Chondrocyte (in vitro differentiated cells): ENCODE results near the gene PDZD4. TPM values are rescaled to one million over a fixed set of nuclear protein-coding genes. Genes with fewer than 3 reads are reported as not detected.

ENCODE experiments used
- DNase-seq: peaks from one replicate; pipeline ENCODE4 v3.0.0; 2021; ENCODE audit warnings: mixed read lengths, low spot score
- H3K27ac Mint-ChIP-seq: one replicate; pipeline ENCODE4 v1.8.0; 2021; ENCODE audit warnings: mild to moderate bottlenecking, moderate library complexity, mixed read lengths; ENCODE audit not compliant: unreplicated experiment
- H3K27me3 Mint-ChIP-seq: 2 replicates; pipeline ENCODE4 v1.8.0; 2021; ENCODE audit warnings: low read depth, mixed read lengths
- H3K36me3 Mint-ChIP-seq: 2 replicates; pipeline ENCODE4 v1.8.0; 2021; ENCODE audit warnings: low read depth, mixed read lengths
- H3K4me1 Mint-ChIP-seq: 2 replicates; pipeline ENCODE4 v1.8.0; 2021; ENCODE audit warnings: low read depth, mild to moderate bottlenecking, mixed read lengths
- H3K4me3 Mint-ChIP-seq: one replicate; pipeline ENCODE4 v1.8.0; 2021; ENCODE audit warnings: mild to moderate bottlenecking, moderate library complexity, mixed read lengths; ENCODE audit not compliant: unreplicated experiment
- H3K9me3 Mint-ChIP-seq: 2 replicates; pipeline ENCODE4 v1.8.0; 2021; ENCODE audit warnings: low read depth, mixed read lengths
- total RNA-seq: library from RNA; stranded (reverse); gene quantifications from 3 replicates; pipeline ENCODE4 v1.2.1, GENCODE V29; 2021
- TF ChIP-seq, protein P1 (sequence below): fragments of 200-600 bp; sonication (generic); IDR thresholded peaks from 2 replicates; pipeline ENCODE4 v1.5.0; 2021; ENCODE audit warnings: antibody characterized with exemption, mild to moderate bottlenecking, moderate library complexity

The PDZD4 gene
- total RNA-seq, 1 donor from 2014 or later, result 24.8 TPM

DNA sequence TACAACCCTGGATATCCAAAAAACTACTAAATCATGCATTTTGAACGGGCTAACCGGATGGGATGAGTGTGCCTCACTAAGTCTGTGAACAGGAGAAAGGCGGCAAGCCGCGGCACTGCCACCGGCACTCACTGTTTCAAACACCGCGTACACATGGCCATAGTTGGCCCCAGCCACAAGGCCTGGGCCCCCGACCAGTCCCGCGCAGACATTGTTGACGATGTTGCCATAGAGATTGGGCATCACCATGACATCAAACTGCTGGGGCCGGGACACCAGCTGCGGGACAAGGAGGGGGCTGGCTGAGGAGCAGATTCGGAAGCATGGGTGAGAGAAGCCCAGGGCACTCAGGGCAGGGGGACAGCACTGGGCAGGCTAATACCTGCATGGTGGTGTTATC, 43.7 kb downstream of the PDZD4 start:
- no peaks in the 10 kb centered on the region for H3K4me1 Mint-ChIP-seq
- no peak overlapping the region for H3K4me3 Mint-ChIP-seq
- H3K36me3 Mint-ChIP-seq, result peaks cover 5% of the 10 kb centered on the region

DNA sequence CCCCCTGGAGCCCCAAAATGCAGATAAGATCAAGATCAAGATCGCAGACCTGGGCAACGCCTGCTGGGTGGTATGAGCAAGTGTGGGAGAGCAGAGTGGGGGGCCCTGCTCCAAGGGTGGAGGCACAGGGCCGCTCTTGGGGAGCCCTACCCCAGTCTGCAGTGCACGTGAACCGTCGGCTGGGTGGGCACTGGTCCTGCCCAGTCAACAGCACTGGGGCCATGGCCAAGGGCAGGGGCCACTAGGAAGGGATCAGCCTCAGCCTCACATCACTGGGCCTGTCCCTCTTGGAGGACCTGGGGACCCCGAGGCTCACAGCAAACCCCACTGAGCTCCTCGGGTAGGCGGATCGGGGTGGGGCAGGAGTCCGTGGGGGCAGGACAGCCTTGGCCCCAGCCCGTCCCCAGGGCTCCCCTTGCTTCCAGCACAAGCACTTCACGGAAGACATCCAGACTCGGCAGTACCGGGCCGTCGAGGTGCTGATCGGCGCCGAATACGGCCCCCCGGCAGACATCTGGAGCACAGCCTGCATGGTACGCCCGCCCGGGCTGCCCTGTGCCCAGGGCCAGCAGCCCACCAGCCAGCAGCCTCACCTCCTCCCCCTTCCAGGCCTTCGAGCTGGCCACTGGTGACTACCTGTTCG, 45.9 kb downstream of the PDZD4 start:
- no peaks in the 10 kb centered on the region for H3K4me1 Mint-ChIP-seq
- no peak overlapping the region for H3K4me3 Mint-ChIP-seq
- TF ChIP-seq, protein P1, sequence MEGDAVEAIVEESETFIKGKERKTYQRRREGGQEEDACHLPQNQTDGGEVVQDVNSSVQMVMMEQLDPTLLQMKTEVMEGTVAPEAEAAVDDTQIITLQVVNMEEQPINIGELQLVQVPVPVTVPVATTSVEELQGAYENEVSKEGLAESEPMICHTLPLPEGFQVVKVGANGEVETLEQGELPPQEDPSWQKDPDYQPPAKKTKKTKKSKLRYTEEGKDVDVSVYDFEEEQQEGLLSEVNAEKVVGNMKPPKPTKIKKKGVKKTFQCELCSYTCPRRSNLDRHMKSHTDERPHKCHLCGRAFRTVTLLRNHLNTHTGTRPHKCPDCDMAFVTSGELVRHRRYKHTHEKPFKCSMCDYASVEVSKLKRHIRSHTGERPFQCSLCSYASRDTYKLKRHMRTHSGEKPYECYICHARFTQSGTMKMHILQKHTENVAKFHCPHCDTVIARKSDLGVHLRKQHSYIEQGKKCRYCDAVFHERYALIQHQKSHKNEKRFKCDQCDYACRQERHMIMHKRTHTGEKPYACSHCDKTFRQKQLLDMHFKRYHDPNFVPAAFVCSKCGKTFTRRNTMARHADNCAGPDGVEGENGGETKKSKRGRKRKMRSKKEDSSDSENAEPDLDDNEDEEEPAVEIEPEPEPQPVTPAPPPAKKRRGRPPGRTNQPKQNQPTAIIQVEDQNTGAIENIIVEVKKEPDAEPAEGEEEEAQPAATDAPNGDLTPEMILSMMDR, result no peak
- peaks cover 5% of the 10 kb centered on the region for H3K36me3 Mint-ChIP-seq
- no peak for DNase-seq
- peaks cover 5% of the 10 kb centered on the region for H3K9me3 Mint-ChIP-seq
- no peak overlapping the region for H3K27ac Mint-ChIP-seq
- H3K27me3 Mint-ChIP-seq, result no peaks in the 10 kb centered on the region

More for the DNA sequence above, 43.7 kb downstream of the PDZD4 start:
- DNase-seq, result no peak
- TF ChIP-seq, protein P1, result no peak
- no peak overlapping the region for H3K27ac Mint-ChIP-seq
- peaks cover 5% of the 10 kb centered on the region for H3K9me3 Mint-ChIP-seq
- no peaks in the 10 kb centered on the region for H3K27me3 Mint-ChIP-seq

DNA sequence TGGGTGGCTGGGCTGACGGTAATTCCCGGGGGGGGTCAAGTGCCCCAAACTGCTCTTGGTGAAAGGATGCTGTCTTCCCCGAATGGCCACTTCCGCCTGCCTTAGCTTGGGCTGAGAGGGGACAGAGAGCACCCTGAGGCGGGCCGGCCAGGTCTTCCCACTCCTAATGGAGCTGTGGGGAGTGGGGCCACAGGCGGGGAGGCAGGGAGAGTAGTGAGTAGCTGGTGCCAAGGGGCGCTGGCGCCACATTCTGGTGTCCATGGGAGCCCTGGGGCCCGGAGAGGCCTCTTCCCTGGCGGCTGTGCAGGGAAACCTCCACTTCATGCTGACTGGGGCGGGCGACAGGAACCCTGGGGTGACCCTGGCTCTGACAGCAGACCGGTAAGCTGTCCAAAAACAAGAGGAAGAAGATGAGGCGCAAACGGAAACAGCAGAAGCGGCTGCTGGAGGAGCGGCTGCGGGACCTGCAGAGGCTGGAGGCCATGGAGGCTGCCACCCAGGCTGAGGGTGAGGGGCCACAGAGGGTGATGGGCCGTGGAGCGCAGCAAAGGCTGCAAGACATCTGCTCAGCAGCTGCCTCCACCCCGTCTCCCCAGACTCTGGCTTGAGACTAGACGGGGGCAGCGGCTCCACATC, 46.8 kb downstream of the PDZD4 start:
- no peak overlapping the region for H3K4me3 Mint-ChIP-seq
- peaks cover 5% of the 10 kb centered on the region for H3K36me3 Mint-ChIP-seq
- H3K4me1 Mint-ChIP-seq, result no peaks in the 10 kb centered on the region
- TF ChIP-seq, protein P1, result no peak
- no peak overlapping the region for H3K27ac Mint-ChIP-seq
- no peak for DNase-seq
- H3K27me3 Mint-ChIP-seq, result no peaks in the 10 kb centered on the region
- H3K9me3 Mint-ChIP-seq, result peaks cover 2% of the 10 kb centered on the region

DNA sequence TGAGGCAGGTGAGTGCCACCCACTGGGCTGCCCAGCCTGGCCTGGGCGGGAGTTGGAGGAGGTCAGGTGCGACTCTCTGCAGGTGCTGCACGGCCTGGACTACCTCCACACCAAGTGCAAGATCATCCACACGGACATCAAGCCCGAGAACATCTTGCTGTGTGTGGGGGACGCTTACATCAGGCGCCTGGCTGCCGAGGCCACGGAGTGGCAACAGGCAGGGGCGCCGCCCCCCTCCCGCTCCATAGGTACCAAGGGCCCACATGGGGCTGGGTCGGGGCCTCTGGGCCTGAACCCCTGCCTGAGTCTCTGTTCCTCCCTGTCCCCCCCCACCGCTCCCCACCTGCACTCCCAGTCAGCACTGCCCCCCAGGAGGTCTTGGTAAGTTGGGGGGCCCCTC, 47.5 kb downstream of the PDZD4 start:
- peaks cover 2% of the 10 kb centered on the region for H3K9me3 Mint-ChIP-seq
- no peaks in the 10 kb centered on the region for H3K27me3 Mint-ChIP-seq
- H3K4me1 Mint-ChIP-seq, result no peaks in the 10 kb centered on the region
- TF ChIP-seq, protein P1, result no peak
- DNase-seq, result no peak
- peaks cover 5% of the 10 kb centered on the region for H3K36me3 Mint-ChIP-seq
- no peak overlapping the region for H3K27ac Mint-ChIP-seq
- no peak overlapping the region for H3K4me3 Mint-ChIP-seq

DNA sequence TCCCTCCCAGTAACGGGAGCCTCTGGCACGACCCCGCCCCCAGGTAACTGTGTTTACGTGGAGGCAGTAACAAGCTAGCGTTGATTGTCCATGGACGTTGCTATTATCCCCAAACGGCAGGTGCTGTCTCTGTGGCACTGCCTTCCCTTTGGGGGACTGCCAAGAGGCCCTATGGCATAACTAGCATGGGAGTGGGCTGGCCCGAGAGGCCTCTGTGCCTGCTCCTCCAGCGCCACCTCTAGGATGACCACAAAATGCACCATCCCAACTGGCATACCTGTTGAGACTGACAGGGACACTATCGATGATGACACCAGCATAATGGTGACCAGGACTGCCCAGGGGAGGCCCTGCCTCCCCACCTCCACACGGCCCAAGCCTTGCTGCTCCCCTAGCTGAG, 48.0 kb downstream of the PDZD4 start:
- no peaks in the 10 kb centered on the region for H3K27me3 Mint-ChIP-seq
- no peak for DNase-seq
- peaks cover 3% of the 10 kb centered on the region for H3K36me3 Mint-ChIP-seq
- TF ChIP-seq, protein P1, result peak; percentile 16
- no peaks in the 10 kb centered on the region for H3K4me1 Mint-ChIP-seq
- no peaks in the 10 kb centered on the region for H3K9me3 Mint-ChIP-seq
- H3K4me3 Mint-ChIP-seq, result no peak overlapping the region
- no peak overlapping the region for H3K27ac Mint-ChIP-seq
